Measurements from ENCODE around the gene KRT38.
"Not testable (repeated sequence)": the region's sequence is repeated elsewhere in the genome, so short reads cannot be mapped to it uniquely, and the experiment has no call there.

KRT38 gene

GRCh38 chr17:41434415-41434814 is 6.4 kb downstream of the KRT38 start:
- ATAC-seq (ENCODE audit: insufficient read depth, low read depth), result no peak
- no peaks in the 10 kb centered on the region for H4K20me1 ChIP-seq (ENCODE audit: insufficient read depth, low read length)
- no peak for TF ChIP-seq CTCF (IDR thresholded peaks at IDR 0.05; ENCODE audit: borderline replicate concordance, extremely low read depth, low read length, poor library complexity, severe bottlenecking)
- no peak for TF ChIP-seq EZH2 (IDR thresholded peaks at IDR 0.05; ENCODE audit: borderline replicate concordance, low read depth, low read length, severe bottlenecking)
- H3K36me3 ChIP-seq (ENCODE audit: insufficient read depth, low read length), result no peaks in the 10 kb centered on the region
- H3K4me2 ChIP-seq (ENCODE audit: insufficient read depth, low read length), result no peak overlapping the region
- H3K9ac ChIP-seq (ENCODE audit: low read depth, low read length), result no peak overlapping the region
- H2AFZ ChIP-seq (ENCODE audit: low read depth, low read length), result no peak overlapping the region
- no peak overlapping the region for H3K27ac ChIP-seq (ENCODE audit: low read length)
- H3K9me3 ChIP-seq (ENCODE audit: insufficient read depth, low read length, severe bottlenecking), result no peaks in the 10 kb centered on the region
- H3K4me3 ChIP-seq (ENCODE audit: low read depth in 1 of 2, low read length in 2 of 2), result no peak overlapping the region
- H3K27me3 ChIP-seq (ENCODE audit: insufficient read depth, low read length, poor library complexity), result peaks cover 10% of the 10 kb centered on the region
- no peaks in the 10 kb centered on the region for H3K79me2 ChIP-seq (ENCODE audit: insufficient read depth, low read length)
- no peak for DNase-seq
- H3K4me1 ChIP-seq (ENCODE audit: insufficient read depth, low read length), result no peaks in the 10 kb centered on the region

GRCh38 chr17:41434005-41434404 is 6.8 kb downstream of the KRT38 start:
- TF ChIP-seq CTCF (IDR thresholded peaks at IDR 0.05; ENCODE audit: borderline replicate concordance, extremely low read depth, low read length, poor library complexity, severe bottlenecking), result no peak
- TF ChIP-seq EZH2 (IDR thresholded peaks at IDR 0.05; ENCODE audit: borderline replicate concordance, low read depth, low read length, severe bottlenecking), result no peak
- no peak overlapping the region for H3K4me2 ChIP-seq (ENCODE audit: insufficient read depth, low read length)
- no peak overlapping the region for H2AFZ ChIP-seq (ENCODE audit: low read depth, low read length)
- H3K27me3 ChIP-seq (ENCODE audit: insufficient read depth, low read length, poor library complexity), result peaks cover 10% of the 10 kb centered on the region
- H3K4me3 ChIP-seq (ENCODE audit: low read depth in 1 of 2, low read length in 2 of 2), result no peak overlapping the region
- no peak for ATAC-seq (ENCODE audit: insufficient read depth, low read depth)
- no peaks in the 10 kb centered on the region for H3K4me1 ChIP-seq (ENCODE audit: insufficient read depth, low read length)
- no peaks in the 10 kb centered on the region for H3K79me2 ChIP-seq (ENCODE audit: insufficient read depth, low read length)
- no peaks in the 10 kb centered on the region for H3K9me3 ChIP-seq (ENCODE audit: insufficient read depth, low read length, severe bottlenecking)
- H3K9ac ChIP-seq (ENCODE audit: low read depth, low read length), result no peak overlapping the region
- H4K20me1 ChIP-seq (ENCODE audit: insufficient read depth, low read length), result no peaks in the 10 kb centered on the region
- no peak overlapping the region for H3K27ac ChIP-seq (ENCODE audit: low read length)
- no peaks in the 10 kb centered on the region for H3K36me3 ChIP-seq (ENCODE audit: insufficient read depth, low read length)
- no peak for DNase-seq

GRCh38 chr17:41433586-41433985 is 7.2 kb downstream of the KRT38 start:
- ATAC-seq (ENCODE audit: insufficient read depth, low read depth) (no peak), DNase-seq (no peak)
- Histone ChIP-seq H3K4me3 (ENCODE audit: low read depth in 1 of 2, low read length in 2 of 2) (no peak overlapping the region), H3K36me3 (ENCODE audit: insufficient read depth, low read length) (no peaks in the 10 kb centered on the region), H3K9ac (ENCODE audit: low read depth, low read length) (no peak overlapping the region), H4K20me1 (ENCODE audit: insufficient read depth, low read length) (no peaks in the 10 kb centered on the region), H3K27me3 (ENCODE audit: insufficient read depth, low read length, poor library complexity) (peaks cover 14% of the 10 kb centered on the region), H2AFZ (ENCODE audit: low read depth, low read length) (no peak overlapping the region), H3K9me3 (ENCODE audit: insufficient read depth, low read length, severe bottlenecking) (no peaks in the 10 kb centered on the region), H3K4me1 (ENCODE audit: insufficient read depth, low read length) (no peaks in the 10 kb centered on the region), H3K27ac (ENCODE audit: low read length) (no peak overlapping the region), H3K79me2 (ENCODE audit: insufficient read depth, low read length) (no peaks in the 10 kb centered on the region), H3K4me2 (ENCODE audit: insufficient read depth, low read length) (no peak overlapping the region)
- no peak for TF ChIP-seq CTCF (IDR thresholded peaks at IDR 0.05; ENCODE audit: borderline replicate concordance, extremely low read depth, low read length, poor library complexity, severe bottlenecking)

GRCh38 chr17:41430376-41430775 is 10.4 kb downstream of the KRT38 start:
- not testable (repeated sequence) for H3K36me3 ChIP-seq (ENCODE audit: insufficient read depth, low read length); H3K4me3 ChIP-seq (ENCODE audit: low read depth in 1 of 2, low read length in 2 of 2); H3K79me2 ChIP-seq (ENCODE audit: insufficient read depth, low read length); H4K20me1 ChIP-seq (ENCODE audit: insufficient read depth, low read length); DNase-seq; ATAC-seq (ENCODE audit: insufficient read depth, low read depth); H3K4me2 ChIP-seq (ENCODE audit: insufficient read depth, low read length); H3K4me1 ChIP-seq (ENCODE audit: insufficient read depth, low read length); H3K9ac ChIP-seq (ENCODE audit: low read depth, low read length); H3K27ac ChIP-seq (ENCODE audit: low read length); H3K9me3 ChIP-seq (ENCODE audit: insufficient read depth, low read length, severe bottlenecking); H2AFZ ChIP-seq (ENCODE audit: low read depth, low read length)
- H3K27me3 ChIP-seq (ENCODE audit: insufficient read depth, low read length, poor library complexity), result peaks cover 15% of the 10 kb centered on the region

Data from DND-41 (cell line).